ENCODE data around the gene RITA1. TPM values are rescaled to one million over a fixed set of nuclear protein-coding genes. Genes with fewer than 3 reads are reported as not detected.

RITA1 gene
- total and polyA plus RNA-seq, 2 donors (not counting 3 experiments of a cell fraction or from before 2014, with no cell fraction given) = 20.7 to 21.3 TPM

- no peaks in the 10 kb centered on the region for H3K9me1 ChIP-seq (replicated peaks; ENCODE audit: control insufficient read depth, extremely low read depth, insufficient read depth, low read length)
- ChIA-PET POLR2A (interaction anchor here (0.6 kb wide), 1 partner anchor 18 kb away, joined by 5 read pairs; no protein-coding TSS in a partner anchor), CTCF (interaction anchor here (0.6 kb wide), 1 partner anchor 467 kb away, joined by 3 read pairs; no protein-coding TSS in a partner anchor)
- H3K9ac ChIP-seq (replicated peaks; ENCODE audit: extremely low read depth, insufficient read depth, low read length) = no peak overlapping the region
- H4K20me1 ChIP-seq (replicated peaks; ENCODE audit: control insufficient read depth, extremely low read depth, insufficient read depth, low read length) = no peaks in the 10 kb centered on the region
- H2AFZ ChIP-seq (ENCODE audit: low read depth, low read length) = no peak overlapping the region
- peaks cover 10 to 32% of the 10 kb centered on the region in 2 experiments for H3K36me3 ChIP-seq (ENCODE audit: control insufficient read depth in 2 of 2, extremely low read depth in 1 of 2, insufficient read depth in 2 of 2, low read length in 2 of 2)
- no peak overlapping the region for H3K27ac ChIP-seq (ENCODE audit: insufficient read depth, low read depth, low read length)
- dilution Hi-C loops (cut with MboI; ENCODE audit: extremely low pct_ligation_motif_present, low sequenced_read_pairs) (no loop called here), intact Hi-C loops (cut with micrococcal nuclease) (loop anchor here (2.0 kb wide), 1 partner anchor 18 kb away; no protein-coding TSS in a partner anchor)
- H3K4me1 ChIP-seq (ENCODE audit: control insufficient read depth, extremely low read depth, insufficient read depth, low read length) = peaks cover 3% of the 10 kb centered on the region
- peaks cover 33% of the 10 kb centered on the region for H3K79me2 ChIP-seq (ENCODE audit: control insufficient read depth, insufficient read depth, low read length)
- H3K4me2 ChIP-seq (ENCODE audit: insufficient read depth, low read length) = no peak overlapping the region
- TF ChIP-seq POLR2AphosphoS5 (IDR thresholded peaks at IDR 0.05; ENCODE audit: insufficient read depth, low read depth, low read length) (no peak), MAX (IDR thresholded peaks at IDR 0.05; ENCODE audit: insufficient read depth, insufficient read length) (no peak), CTCF (IDR thresholded peaks at IDR 0.05; ENCODE audit: extremely low read depth in 1 of 2, insufficient read depth in 1 of 2, low read depth in 1 of 2, low read length in 2 of 2) (no peak), GATA2 (IDR thresholded peaks at IDR 0.05; ENCODE audit: insufficient read depth, insufficient read length, low read depth, low read length) (no peak), MYC (IDR thresholded peaks at IDR 0.05; ENCODE audit: low read depth, low read length) (no peak), EZH2 (IDR thresholded peaks at IDR 0.05; ENCODE audit: borderline replicate concordance, low read depth, low read length, severe bottlenecking) (no peak), POLR2A (IDR thresholded peaks at IDR 0.05; ENCODE audit: low read depth, low read length) (no peak), JUN (IDR thresholded peaks at IDR 0.05; ENCODE audit: borderline replicate concordance, insufficient read depth, insufficient read length, low read depth) (no peak), FOS (IDR thresholded peaks at IDR 0.05; ENCODE audit: borderline replicate concordance, insufficient read depth, low read length) (no peak)
- H3K9me3 ChIP-seq (replicated peaks; ENCODE audit: control insufficient read depth, insufficient read depth, low read length) = no peaks in the 10 kb centered on the region
- no peaks in the 10 kb centered on the region for H3K27me3 ChIP-seq (ENCODE audit: control insufficient read depth in 2 of 2, insufficient read depth in 2 of 2, low read length in 2 of 2)
- no peak overlapping the region for H3K4me3 ChIP-seq (replicated peaks in 1 of 3; ENCODE audit: insufficient read depth in 1 of 3, low read depth in 1 of 3, low read length in 3 of 3)
- FAIRE-seq (no peak), DNase-seq (ENCODE audit: low read depth, low spot score) (no peak)
- BruUV-seq (replicated peaks) = no TSS peak
Measured at GRCh38 chr12:113180333-113180732, 5.2 kb upstream of the RITA1 start.
